Measurements from ENCODE around the gene EMCN. TPM values are rescaled to one million over a fixed set of nuclear protein-coding genes. Genes with fewer than 3 reads are reported as not detected.

The EMCN gene, protein sequence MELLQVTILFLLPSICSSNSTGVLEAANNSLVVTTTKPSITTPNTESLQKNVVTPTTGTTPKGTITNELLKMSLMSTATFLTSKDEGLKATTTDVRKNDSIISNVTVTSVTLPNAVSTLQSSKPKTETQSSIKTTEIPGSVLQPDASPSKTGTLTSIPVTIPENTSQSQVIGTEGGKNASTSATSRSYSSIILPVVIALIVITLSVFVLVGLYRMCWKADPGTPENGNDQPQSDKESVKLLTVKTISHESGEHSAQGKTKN
- total RNA-seq (1 to 10 TPM; 2.0 to 4.4 (median 3.3) TPM), polyA plus RNA-seq (1 to 10 TPM in 2 of 3 donors, under 1 TPM in 1; 0.50 to 2.4 (median 1.4) TPM)
- long read RNA-seq, donor 1, full-length matches to known transcripts, result 12 of 19 reads
- long read RNA-seq, donor 1, partial matches to known transcripts, result 7 of 19 reads
- long read RNA-seq, donor 1, other reads (novel, unspliced or antisense), result 0 of 19 reads
- long read RNA-seq, donor 2, full-length matches to known transcripts, result 3 of 3 reads
- long read RNA-seq, donor 2, partial matches to known transcripts, result 0 of 3 reads
- long read RNA-seq, donor 2, other reads (novel, unspliced or antisense), result 0 of 3 reads

DNA sequence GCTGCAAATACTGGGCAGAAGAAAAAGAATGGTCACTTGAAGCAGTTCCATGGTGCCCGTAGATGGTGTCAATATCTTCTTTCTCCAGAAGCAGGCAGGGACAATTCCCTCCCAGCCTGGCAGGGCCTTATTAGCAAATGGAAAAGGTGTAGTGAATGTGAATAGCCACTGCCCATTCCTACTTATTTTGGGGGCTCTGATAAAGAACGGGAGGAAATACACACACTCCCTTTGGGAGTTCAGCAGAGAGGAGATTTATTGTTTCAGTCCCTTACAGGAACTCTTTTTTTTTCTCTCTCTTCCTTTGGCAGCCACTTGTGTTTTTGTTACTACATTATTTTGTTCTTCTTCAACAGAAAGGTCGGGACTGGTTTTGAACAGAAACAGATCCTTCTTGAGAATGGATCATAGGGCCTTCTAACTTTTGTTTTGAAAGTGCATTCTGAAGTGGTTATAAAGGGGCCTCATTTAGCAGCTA, at the start of gene EMCN:
EMCN (minus strand) TSS at position 159 of the 478 bp plus-strand sequence; CDS start at position 51, 108 bp downstream.
- Histone ChIP-seq H3K9me3 (no peaks in the 10 kb centered on the region), H3K27me3 (replicated peaks in 1 of 7) (peaks cover 0 to 19% (median 0%) of the 10 kb centered on the region in 7 donors), H3K27ac (no peak within 1 kb of the TSS), H3K36me3 (no peaks in the 10 kb centered on the region), H3K4me3 (peak within 1 kb of the TSS in 1 of 8 donors; percentile 5), H3K4me1 (no peaks in the 10 kb centered on the region)
- DNase-seq, result no peak
- intact Hi-C loops (cut with DNase I; ENCODE audit: low total_unique reads), result no loop called here
- WGBS, 5 donors, result 11 to 24% (median 14%) methylated on average over 3 of the region's 3 CpGs
- TF ChIP-seq POLR2A (IDR thresholded peaks at IDR 0.05) (no peak), POLR2AphosphoS5 (IDR thresholded peaks at IDR 0.05) (no peak)
- TF ChIP-seq, protein P1, sequence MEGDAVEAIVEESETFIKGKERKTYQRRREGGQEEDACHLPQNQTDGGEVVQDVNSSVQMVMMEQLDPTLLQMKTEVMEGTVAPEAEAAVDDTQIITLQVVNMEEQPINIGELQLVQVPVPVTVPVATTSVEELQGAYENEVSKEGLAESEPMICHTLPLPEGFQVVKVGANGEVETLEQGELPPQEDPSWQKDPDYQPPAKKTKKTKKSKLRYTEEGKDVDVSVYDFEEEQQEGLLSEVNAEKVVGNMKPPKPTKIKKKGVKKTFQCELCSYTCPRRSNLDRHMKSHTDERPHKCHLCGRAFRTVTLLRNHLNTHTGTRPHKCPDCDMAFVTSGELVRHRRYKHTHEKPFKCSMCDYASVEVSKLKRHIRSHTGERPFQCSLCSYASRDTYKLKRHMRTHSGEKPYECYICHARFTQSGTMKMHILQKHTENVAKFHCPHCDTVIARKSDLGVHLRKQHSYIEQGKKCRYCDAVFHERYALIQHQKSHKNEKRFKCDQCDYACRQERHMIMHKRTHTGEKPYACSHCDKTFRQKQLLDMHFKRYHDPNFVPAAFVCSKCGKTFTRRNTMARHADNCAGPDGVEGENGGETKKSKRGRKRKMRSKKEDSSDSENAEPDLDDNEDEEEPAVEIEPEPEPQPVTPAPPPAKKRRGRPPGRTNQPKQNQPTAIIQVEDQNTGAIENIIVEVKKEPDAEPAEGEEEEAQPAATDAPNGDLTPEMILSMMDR (IDR thresholded peaks at IDR 0.05 in 8 of 11, conservative IDR thresholded peaks at IDR 0.05 in 3 of 11), result no peak

DNA sequence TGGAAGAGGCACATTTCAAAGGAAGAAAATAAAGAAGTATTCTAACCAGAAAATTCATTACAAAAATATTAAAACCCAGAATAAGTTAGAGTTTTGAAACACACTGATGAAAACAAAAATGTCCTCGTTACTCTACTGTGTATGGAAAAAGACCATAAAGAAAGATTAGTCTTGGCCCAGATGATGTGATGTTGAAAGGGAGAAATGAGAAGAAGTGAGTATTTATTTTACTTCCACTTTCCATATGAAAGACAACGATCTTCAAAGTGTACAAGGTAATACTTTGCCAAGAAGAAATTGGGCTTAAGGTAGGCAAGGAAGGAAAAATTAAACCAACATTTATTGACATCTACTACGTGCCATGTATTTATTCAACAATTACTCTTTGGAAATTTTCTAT, 48.6 kb upstream of the EMCN start:
- no peak for DNase-seq
- Histone ChIP-seq H3K4me1 (no peaks in the 10 kb centered on the region), H3K27me3 (replicated peaks in 1 of 7) (no peaks in the 10 kb centered on the region), H3K27ac (no peak overlapping the region), H3K9me3 (no peaks in the 10 kb centered on the region), H3K36me3 (no peaks in the 10 kb centered on the region), H3K4me3 (peak overlapping the region in 1 of 8 donors; percentile 3)
- intact Hi-C loops (cut with DNase I; ENCODE audit: low total_unique reads), result no loop called here
- TF ChIP-seq POLR2AphosphoS5 (IDR thresholded peaks at IDR 0.05) (no peak), POLR2A (IDR thresholded peaks at IDR 0.05) (no peak)
- TF ChIP-seq, protein P1 (IDR thresholded peaks at IDR 0.05 in 8 of 11, conservative IDR thresholded peaks at IDR 0.05 in 3 of 11), result no peak
- WGBS, 5 donors, result 70 to 77% (median 73%) methylated on average over 3 of the region's 3 CpGs

DNA sequence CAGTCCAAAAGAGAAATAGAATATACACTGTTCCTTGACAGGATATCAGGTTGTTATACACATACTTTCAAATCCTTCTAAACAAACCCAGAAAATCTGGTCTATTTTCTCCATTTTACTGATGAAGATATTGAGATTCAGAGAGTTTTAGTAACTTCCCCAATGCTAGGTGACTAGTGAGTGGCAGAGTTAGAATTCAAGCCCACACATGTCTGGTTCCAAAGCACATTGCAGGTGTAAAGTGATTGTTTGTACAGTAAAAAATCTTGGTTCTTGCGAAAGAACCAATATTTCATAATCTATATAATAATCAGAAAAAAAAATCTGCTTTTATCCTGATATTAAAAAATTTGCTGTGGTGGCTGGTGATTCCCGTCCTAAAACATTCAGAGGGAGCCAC, 39.5 kb upstream of the EMCN start:
- Histone ChIP-seq H3K4me1 (no peaks in the 10 kb centered on the region), H3K27ac (no peak overlapping the region), H3K9me3 (peaks cover 0 to 10% (median 0%) of the 10 kb centered on the region in 8 donors), H3K27me3 (replicated peaks in 1 of 7) (no peaks in the 10 kb centered on the region), H3K4me3 (no peak overlapping the region), H3K36me3 (no peaks in the 10 kb centered on the region)
- DNase-seq, result no peak
- intact Hi-C loops (cut with DNase I; ENCODE audit: low total_unique reads), result no loop called here
- TF ChIP-seq, protein P1 (IDR thresholded peaks at IDR 0.05 in 8 of 11, conservative IDR thresholded peaks at IDR 0.05 in 3 of 11), result no peak
- TF ChIP-seq POLR2A (IDR thresholded peaks at IDR 0.05), result no peak
- TF ChIP-seq POLR2AphosphoS5 (IDR thresholded peaks at IDR 0.05), result no peak
- WGBS, 5 donors, result 86 to 94% (median 88%) methylated on average over 2 of the region's 2 CpGs

All from spleen (tissue), 13 donors.